Stimulated activated effector memory CD8-positive, alpha-beta T cell treated with anti-CD3 and anti-CD28 coated beads, Interleukin-12 subunit alpha, Interleukin-12 subunit beta, amount 100 ng/mL, for 72 hours (primary cell): ENCODE measurements around the gene PGF.
"Not testable (repeated sequence)": the region's sequence is repeated elsewhere in the genome, so short reads cannot be mapped to it uniquely, and the experiment has no call there.

ENCODE experiments used
- ATAC-seq: fragments of 150-1000 bp; cut with Tn5 transposase; 2 replicates; pipeline ENCODE4 v1.10.0; 2021
- DNase-seq, 2 donors: peaks; one replicate each; pipeline ENCODE4 v3.0.0; 2021 to 2022; ENCODE audit warnings: low spot score in 2 of 2
- H3K27ac Mint-ChIP-seq: one replicate; pipeline ENCODE4 v1.8.0; 2022; ENCODE audit warnings: mild to moderate bottlenecking, mixed read lengths
- H3K36me3 Mint-ChIP-seq: one replicate; pipeline ENCODE4 v1.8.0; 2022; ENCODE audit warnings: mild to moderate bottlenecking, mixed read lengths
- H3K4me1 Mint-ChIP-seq: one replicate; pipeline ENCODE4 v1.8.0; 2022; ENCODE audit warnings: mixed read lengths
- H3K4me3 Mint-ChIP-seq: one replicate; pipeline ENCODE4 v1.8.0; 2022; ENCODE audit warnings: mild to moderate bottlenecking, mixed read lengths
- H3K9me3 Mint-ChIP-seq: one replicate; pipeline ENCODE4 v1.8.0; 2022; ENCODE audit warnings: mixed read lengths

PGF gene

DNA sequence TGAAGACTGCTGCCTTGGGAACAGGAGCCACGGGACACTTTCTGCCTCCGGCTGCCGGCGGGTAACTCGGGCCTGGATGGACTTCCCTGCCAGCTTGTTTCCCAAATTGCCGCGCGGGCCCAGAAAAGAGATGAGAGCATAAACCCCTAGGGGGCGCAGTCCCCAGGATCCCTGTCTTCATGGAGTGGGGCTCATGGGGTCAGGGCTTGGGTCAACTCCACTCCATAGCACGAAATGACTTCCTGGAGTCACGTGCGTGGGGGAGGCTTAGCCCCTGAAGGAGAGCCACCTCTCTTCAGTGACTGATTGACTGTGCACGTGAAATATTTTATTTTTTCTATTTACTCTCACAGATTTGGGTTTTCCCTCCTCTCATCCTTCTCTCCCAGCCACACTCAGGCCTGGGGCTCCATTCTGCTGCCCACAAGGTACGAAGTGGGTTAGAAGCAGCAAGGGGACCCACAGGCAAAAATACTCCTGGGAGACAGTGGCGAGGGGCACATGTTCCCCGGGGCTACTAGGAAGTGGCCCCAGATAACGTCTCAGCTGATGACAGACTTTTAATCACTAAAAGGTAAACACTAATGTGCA lies 10.0 kb downstream of the PGF start:
- no peaks in the 10 kb centered on the region for H3K9me3 Mint-ChIP-seq
- H3K4me3 Mint-ChIP-seq, result no peak overlapping the region
- no peak overlapping the region for H3K27ac Mint-ChIP-seq
- DNase-seq, result peak in 1 of 2 donors; percentile 67
- H3K4me1 Mint-ChIP-seq, result peaks cover 34% of the 10 kb centered on the region
- no peak for ATAC-seq
- no peaks in the 10 kb centered on the region for H3K36me3 Mint-ChIP-seq

DNA sequence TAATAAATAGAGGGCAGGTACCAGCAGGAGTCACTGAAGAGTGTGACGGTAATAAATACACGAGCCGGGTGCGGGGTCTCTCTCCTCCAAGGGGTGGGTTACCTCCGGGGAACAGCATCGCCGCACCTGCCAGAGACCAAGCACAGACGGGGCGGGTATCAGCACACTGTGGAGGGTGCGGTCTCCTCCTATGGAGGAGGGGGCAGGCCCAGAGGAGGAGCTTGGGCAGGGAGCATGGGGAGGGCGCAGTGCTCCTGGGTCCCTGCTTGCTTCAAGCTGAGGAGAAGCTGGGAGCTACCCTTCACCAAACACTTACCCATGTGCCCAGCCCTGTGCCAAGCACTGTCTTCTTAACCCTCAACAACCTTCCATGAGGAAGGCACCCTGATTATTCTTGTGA lies 12.8 kb downstream of the PGF start:
- peak overlapping the region; percentile 68 for H3K4me3 Mint-ChIP-seq
- no peaks in the 10 kb centered on the region for H3K9me3 Mint-ChIP-seq
- ATAC-seq, result no peak
- DNase-seq, result no peak
- peak overlapping the region; percentile 95 for H3K27ac Mint-ChIP-seq
- H3K36me3 Mint-ChIP-seq, result no peaks in the 10 kb centered on the region
- H3K4me1 Mint-ChIP-seq, result peaks cover 34% of the 10 kb centered on the region

DNA sequence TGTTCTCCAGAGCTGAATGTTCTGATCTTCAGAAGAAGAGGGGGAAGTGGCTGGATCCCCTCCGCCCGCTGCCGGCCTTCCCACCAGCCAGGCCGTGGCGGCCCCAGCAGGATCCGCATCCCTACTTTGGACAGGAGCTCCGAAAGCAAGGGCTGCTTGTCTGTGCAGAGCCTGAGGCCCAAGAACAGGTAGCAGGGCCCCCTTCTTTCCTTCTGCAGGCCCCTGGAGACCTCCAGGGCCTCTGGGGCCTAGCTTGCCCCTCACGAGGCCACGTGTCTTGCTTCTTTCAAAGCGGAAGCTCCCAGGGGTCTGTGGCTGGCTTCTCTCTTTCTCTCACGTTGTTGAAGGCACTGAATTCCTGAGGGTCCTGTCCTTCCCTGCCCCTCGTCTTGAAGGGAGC lies 13.2 kb downstream of the PGF start:
- Mint-ChIP-seq H3K4me3 (peak overlapping the region; percentile 68), H3K36me3 (no peaks in the 10 kb centered on the region), H3K9me3 (no peaks in the 10 kb centered on the region), H3K4me1 (peaks cover 34% of the 10 kb centered on the region), H3K27ac (peak overlapping the region; percentile 95)
- DNase-seq (no peak), ATAC-seq (no peak)

DNA sequence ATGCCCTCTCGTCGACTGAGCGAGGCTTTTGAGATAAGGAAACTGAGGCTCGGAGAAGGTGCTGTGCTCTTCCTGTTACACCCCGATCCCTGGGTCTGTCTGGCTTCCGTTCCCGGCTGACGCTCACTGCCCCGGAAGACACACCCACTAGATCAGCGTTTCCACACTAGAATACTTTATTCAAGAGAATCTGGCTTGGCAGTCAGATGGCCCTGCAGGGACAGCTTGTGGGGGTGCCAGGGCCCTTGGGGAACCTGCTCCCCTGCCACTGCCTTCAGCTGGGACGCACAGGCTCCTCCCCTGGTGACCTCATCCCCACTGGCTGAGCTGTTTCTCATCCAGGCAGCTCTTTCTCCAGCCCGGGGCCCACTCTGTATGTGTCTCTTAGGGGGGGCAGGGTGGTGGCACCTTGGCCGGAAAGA lies 13.7 kb downstream of the PGF start:
- peak overlapping the region; percentile 95 for H3K27ac Mint-ChIP-seq
- H3K9me3 Mint-ChIP-seq, result no peaks in the 10 kb centered on the region
- H3K4me3 Mint-ChIP-seq, result peak overlapping the region; percentile 68
- no peaks in the 10 kb centered on the region for H3K36me3 Mint-ChIP-seq
- peak; percentile 42 to 74 for DNase-seq
- H3K4me1 Mint-ChIP-seq, result peaks cover 32% of the 10 kb centered on the region
- ATAC-seq, result peak; percentile 88

DNA sequence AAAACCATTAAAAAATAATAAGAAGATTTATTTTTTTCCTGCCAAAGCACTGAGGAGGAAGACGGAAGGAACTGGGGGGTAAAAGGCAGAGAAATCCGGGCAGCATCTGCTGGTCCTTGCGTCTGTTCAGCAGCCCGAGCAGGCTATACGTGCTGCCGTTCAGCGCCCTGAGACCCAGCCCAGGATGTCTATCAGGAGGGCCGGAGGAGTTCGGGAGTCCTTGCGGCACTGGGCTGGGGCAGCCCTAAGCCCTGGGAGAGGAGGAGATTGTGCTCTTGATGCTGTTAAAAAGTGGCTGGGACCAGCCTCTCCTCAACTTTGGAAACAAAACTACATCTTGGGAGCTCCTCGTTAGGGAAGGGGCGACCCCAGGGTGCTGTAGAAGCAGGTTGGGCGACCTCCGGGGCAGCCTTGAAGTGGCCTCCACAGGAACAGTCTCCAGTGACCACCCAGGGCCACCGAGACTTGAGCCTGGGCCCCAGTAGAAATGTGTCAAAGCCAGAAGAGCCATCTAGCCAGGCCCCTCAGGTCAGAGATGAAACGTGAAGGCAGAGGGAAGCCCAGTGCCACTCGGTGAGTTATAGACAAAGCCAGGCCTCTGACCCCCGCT lies 14.3 kb downstream of the PGF start:
- ATAC-seq, result no peak
- no peak for DNase-seq
- H3K4me3 Mint-ChIP-seq, result peak overlapping the region; percentile 68
- peaks cover 25% of the 10 kb centered on the region for H3K4me1 Mint-ChIP-seq
- H3K36me3 Mint-ChIP-seq, result no peaks in the 10 kb centered on the region
- no peaks in the 10 kb centered on the region for H3K9me3 Mint-ChIP-seq
- H3K27ac Mint-ChIP-seq, result peak overlapping the region; percentile 95

DNA sequence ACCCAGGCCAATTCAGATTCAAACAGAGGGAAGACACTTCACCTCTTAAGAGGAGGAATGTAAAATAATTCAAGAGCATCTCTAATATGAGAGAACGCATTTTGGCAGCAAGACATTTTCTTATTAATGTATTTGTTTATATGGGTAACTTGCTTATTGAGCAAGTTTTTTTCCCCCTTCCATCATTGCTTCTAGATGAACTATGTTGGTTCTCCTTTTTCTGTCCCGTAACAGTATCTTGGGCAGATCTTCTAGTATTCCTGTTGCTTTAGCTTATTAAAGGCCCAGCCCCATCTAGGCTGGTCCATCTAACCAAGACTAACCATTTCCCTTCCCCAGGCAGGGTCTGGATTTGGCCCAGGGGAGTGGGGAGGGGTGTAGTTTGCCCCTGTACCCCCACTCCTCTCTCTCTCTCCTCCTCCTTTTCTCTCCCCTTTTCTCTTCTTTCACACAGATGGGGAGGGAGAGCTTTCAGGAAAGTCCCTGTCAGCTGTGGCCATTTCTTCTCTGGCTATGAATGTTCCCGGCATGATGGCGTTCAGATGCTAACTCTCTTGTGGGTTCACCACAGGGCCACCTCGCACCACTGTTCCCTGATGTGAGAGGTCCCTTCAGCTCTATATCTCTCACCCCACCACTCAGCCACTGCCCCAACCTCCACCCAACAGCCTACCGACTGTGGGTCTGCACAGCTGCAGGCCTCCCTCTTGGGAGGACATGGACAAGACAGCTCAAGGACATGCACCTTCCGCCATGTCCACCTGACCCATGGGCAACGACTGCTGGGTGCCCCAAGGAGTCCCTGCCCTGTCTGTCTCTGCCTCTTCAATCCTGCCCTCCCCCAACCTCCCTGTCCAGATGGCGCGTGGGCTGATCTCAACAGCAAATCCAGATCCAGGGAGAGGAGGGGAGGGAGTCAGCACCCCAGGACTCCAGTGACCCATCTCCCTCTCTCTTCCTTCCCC lies 16.6 kb downstream of the PGF start:
- Mint-ChIP-seq H3K4me3 (no peak overlapping the region), H3K9me3 (no peaks in the 10 kb centered on the region), H3K36me3 (no peaks in the 10 kb centered on the region), H3K27ac (peak overlapping the region; percentile 78), H3K4me1 (peaks cover 24% of the 10 kb centered on the region)
- ATAC-seq, result no peak
- no peak for DNase-seq

DNA sequence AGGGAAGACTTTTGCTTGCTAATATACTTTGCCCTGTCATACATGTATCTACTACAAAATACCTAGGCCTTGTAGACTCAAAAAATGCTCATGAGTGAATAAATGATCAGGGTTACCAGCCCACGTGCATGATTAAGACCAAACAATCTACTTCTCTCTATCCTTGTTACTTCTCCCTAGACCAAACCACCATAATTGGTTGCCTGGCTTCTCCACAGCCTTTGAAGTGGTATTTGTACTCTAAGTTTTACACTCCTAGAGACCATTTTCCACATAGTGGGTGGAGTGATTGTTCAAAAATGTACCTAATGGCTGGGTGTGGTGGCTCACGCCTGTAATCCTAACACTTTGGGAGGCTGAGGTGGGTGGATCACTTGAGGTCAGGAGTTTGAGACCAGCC lies 18.2 kb downstream of the PGF start:
- Mint-ChIP-seq H3K36me3 (no peaks in the 10 kb centered on the region), H3K4me3 (no peak overlapping the region), H3K9me3 (no peaks in the 10 kb centered on the region), H3K4me1 (peaks cover 21% of the 10 kb centered on the region), H3K27ac (no peak overlapping the region)
- ATAC-seq (no peak), DNase-seq (no peak)

DNA sequence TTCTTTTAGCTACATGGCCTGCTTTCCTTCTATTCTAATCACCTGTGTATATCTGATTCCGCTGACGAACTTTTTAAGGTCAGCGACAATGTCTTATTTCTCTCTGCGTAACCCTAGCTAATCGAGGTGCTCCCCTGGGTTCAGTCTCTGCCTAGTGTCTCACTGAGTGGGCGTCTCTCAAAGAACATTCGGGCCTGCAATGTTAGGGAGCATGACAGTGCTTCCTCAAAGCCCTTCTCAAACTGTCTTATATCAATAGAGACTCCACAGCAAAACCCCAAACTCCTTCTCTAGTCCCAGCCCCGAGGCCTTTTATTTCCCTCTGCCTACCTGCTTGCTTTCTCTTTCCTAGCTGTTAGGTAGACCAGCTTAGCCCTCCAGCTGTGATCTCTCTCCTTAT lies 18.7 kb downstream of the PGF start:
- no peak for DNase-seq
- no peak for ATAC-seq
- H3K4me3 Mint-ChIP-seq, result no peak overlapping the region
- no peaks in the 10 kb centered on the region for H3K9me3 Mint-ChIP-seq
- H3K36me3 Mint-ChIP-seq, result no peaks in the 10 kb centered on the region
- peaks cover 17% of the 10 kb centered on the region for H3K4me1 Mint-ChIP-seq
- no peak overlapping the region for H3K27ac Mint-ChIP-seq

DNA sequence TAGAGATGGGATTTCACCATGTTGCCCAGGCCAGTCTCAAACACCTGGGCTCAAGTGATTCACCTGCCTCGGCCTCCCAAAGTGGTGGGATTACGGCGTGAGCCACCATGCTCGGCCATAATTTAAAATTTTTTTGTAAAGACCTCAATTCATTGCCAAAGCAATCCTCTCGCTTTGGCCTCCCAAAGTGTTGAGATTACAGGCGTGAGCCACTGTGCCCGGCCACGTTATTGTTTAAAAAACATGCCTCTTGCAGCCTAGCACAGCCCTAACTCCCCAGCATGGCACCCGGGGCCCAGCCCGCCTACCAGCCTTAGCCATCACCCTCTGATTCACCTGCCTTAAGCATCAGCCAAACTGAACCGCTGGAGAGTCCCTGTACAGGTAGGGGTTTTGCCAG lies 19.2 kb downstream of the PGF start:
- Mint-ChIP-seq H3K4me3 (no peak overlapping the region), H3K36me3 (no peaks in the 10 kb centered on the region), H3K4me1 (peaks cover 13% of the 10 kb centered on the region), H3K27ac (no peak overlapping the region), H3K9me3 (no peaks in the 10 kb centered on the region)
- ATAC-seq (no peak), DNase-seq (no peak)

DNA sequence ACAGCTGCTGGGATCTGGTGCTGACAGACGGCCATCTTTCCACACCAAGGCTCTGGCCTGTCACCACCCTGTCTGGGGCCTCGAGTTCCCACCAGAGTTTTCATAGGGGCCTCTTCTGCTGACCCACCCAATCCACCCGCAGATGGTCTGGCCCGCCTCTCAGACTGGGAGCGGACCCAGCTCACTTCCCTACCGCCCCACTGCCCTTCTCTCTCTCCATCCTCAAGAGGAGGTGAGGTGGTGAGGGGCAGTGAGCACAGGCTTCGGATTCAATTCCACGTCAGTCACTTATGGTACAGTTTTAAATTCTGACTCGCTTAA lies 20.1 kb downstream of the PGF start:
- no peaks in the 10 kb centered on the region for H3K36me3 Mint-ChIP-seq
- H3K9me3 Mint-ChIP-seq, result no peaks in the 10 kb centered on the region
- ATAC-seq (no peak), DNase-seq (no peak)
- no peak overlapping the region for H3K4me3 Mint-ChIP-seq
- H3K27ac Mint-ChIP-seq, result no peak overlapping the region
- H3K4me1 Mint-ChIP-seq, result peaks cover 12% of the 10 kb centered on the region

DNA sequence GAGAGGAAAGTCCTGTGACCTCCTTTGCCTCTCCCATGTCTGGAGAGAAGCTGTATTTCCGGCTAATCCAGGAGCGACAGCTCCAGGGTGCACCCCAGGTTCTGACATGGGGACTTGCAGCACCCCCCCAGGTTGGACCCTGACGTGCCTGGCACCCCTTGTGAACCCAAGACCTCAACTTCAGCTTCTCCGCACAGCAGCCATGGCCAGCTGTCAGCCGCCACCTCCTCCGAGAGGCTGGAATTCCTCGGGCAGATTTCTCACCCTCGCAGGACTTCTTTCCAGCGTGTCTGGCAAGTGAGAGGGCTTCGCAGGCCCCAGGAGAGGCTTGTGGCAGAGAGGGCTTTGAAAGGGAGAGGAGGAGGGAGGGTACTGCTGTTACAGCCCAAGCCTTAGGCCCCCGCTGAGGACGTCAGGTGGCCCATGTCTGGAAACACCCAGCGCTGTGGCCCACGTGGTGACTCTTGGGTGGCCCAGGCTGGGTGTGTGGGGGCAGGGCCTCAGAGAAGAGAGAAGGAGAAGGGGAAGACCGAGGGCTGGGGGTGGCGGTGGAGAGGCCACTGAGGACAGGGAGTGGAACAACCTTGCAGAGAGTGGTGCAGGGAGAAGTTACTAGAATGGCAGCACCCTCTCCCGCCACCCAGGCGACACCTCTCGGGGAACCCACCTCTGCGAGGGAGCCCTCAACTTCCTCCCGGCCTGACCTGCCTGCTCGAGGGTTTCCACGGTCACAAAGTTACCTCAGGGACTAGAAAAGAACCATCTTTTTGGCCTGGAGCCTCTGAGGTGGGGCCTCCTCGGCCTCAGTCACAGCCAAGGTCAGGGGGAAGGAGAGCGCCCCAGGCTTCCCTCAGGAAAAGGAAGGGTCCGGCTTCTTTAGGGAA lies 20.7 kb downstream of the PGF start:
- Mint-ChIP-seq H3K4me1 (peaks cover 7% of the 10 kb centered on the region), H3K9me3 (no peaks in the 10 kb centered on the region), H3K27ac (no peak overlapping the region), H3K36me3 (no peaks in the 10 kb centered on the region), H3K4me3 (no peak overlapping the region)
- no peak for DNase-seq
- ATAC-seq, result no peak

DNA sequence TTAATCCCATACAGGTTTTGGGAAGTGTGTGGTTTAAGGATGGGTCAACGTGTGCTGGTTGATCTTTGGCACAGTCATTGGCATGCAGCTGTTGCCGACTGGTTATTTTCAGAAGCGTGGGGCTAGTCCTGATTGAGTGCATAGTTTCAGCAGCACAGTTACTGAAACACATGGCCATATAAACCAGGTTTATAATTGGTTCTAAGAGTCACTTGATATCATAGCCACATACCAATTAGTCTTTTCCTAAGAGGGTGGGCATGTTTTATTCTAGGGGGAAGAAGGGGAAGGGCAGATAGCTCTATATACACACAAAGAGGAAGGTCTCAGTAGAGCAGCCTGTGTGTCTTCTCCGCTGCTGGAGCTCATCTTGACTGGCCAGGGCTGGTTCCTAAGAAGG lies 21.4 kb downstream of the PGF start:
- Mint-ChIP-seq H3K4me3 (no peak overlapping the region), H3K27ac (no peak overlapping the region), H3K36me3 (no peaks in the 10 kb centered on the region), H3K4me1 (peaks cover 7% of the 10 kb centered on the region), H3K9me3 (no peaks in the 10 kb centered on the region)
- DNase-seq (no peak), ATAC-seq (no peak)

DNA sequence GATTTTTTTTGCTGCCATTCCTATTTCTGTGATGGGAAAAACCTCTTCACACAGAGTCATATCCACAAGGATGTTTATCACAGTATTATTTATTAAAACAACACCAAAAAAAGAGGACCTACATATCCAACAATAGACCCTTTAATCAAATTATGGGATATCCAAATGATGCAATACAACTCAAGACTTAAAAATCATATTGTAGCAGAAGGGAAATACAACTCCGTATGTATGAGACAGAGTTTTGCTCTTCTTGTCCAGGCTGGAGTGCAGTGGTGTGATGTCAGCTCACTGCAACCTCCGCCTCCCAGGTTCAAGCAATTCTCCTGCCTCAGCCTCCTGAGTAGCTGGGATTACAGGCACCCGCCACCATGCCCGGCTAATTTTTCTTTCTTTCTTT lies 22.5 kb downstream of the PGF start:
- not testable (repeated sequence) for H3K4me3 Mint-ChIP-seq, ATAC-seq, DNase-seq

DNA sequence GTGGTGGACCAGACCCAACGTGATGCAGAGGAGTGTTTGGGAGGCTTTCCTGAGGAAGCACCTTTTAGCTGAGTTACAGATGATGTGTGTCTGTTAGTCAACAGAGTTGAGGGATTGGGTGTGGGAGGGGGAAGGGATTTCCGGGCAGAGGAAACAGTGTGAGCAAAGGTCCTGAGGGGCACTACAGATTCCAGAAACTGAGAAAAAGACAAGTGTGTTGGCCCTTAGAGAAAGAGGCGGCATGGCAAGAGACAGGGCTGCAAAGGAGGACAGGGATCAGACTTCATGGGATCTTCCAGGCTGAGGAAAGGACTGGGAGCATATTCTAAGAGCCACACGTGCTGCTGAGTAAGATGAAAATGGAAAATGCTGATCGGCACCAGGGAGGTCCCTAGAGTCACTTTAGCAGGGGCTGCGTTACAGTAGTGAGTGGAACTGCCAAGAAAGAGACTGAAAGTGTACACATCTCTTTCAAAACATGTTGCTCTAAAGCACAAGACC lies 22.9 kb downstream of the PGF start:
- no peak for ATAC-seq
- no peak for DNase-seq
- Mint-ChIP-seq H3K36me3 (no peaks in the 10 kb centered on the region), H3K4me1 (peaks cover 7% of the 10 kb centered on the region), H3K4me3 (no peak overlapping the region), H3K9me3 (no peaks in the 10 kb centered on the region), H3K27ac (no peak overlapping the region)

More for the DNA sequence above, 22.5 kb downstream of the PGF start:
- not testable (repeated sequence) for H3K36me3 Mint-ChIP-seq, H3K27ac Mint-ChIP-seq, H3K4me1 Mint-ChIP-seq, H3K9me3 Mint-ChIP-seq

DNA sequence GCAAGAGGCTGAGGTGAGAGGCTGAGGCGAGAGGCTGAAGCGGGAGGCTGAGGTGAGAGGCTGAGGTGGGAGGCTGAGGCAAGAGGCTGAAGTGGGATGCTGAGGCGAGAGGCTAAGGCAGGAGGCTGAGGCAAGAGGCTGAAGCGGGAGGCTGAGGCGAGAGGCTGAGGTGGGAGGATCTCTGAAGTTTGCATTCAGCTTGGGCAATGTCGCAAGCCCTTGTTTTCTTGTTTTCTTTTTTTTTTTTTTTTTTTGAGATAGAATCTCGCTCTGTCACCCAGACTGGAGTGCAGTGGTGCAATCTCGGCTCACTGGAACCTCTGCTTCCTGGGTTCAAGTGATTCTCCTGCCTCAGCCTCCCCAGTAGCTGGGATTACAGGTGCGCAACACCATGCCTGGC lies 23.7 kb downstream of the PGF start:
- H3K36me3 Mint-ChIP-seq, ATAC-seq, H3K4me1 Mint-ChIP-seq, H3K9me3 Mint-ChIP-seq, H3K27ac Mint-ChIP-seq, DNase-seq, H3K4me3 Mint-ChIP-seq: not testable (repeated sequence)
